Naive thymus-derived CD8-positive, alpha-beta T cell (primary cell): ENCODE results near the gene PARVG. TPM values are rescaled to one million over a fixed set of nuclear protein-coding genes. Genes with fewer than 3 reads are reported as not detected.

Source experiments
- ATAC-seq, 2 donors: fragments of 150-1000 bp; cut with Tn5 transposase in 1 of 2; sonication (Bioruptor Pico), chemical (Tn5 transposase) in 1 of 2; 1 replicate in 1 of 2; 2 replicates in 1 of 2; pipeline ENCODE4 v1.10.0; 2021; ENCODE audit warnings: mild to moderate bottlenecking in 2 of 2, moderate library complexity in 2 of 2
- POLR2A ChIA-PET: fragments of 350-600 bp; sonication (Branson Sonifier 250); formaldehyde crosslinking; loops from one replicate; lab custom pipeline; 2021; ENCODE audit warnings: antibody characterized with exemption; lab: Charles Lee
- DNase-seq, 10 donors: peaks; one replicate each; pipeline versions ENCODE4 v3.0.0 to v3.0.0-alpha.2; 2020 to 2022
- H3K27ac Mint-ChIP-seq, 10 donors: one replicate each; pipeline ENCODE4 v1.8.0; 2020 to 2022; ENCODE audit warnings: mild to moderate bottlenecking in 10 of 10, mixed read lengths in 10 of 10, moderate library complexity in 4 of 10, inconsistent platforms in 1 of 10
- H3K27me3 Mint-ChIP-seq, 5 donors: one replicate each; pipeline ENCODE4 v1.8.0; 2021 to 2022; ENCODE audit warnings: mixed read lengths in 5 of 5
- H3K36me3 Mint-ChIP-seq, 3 donors: one replicate each; pipeline ENCODE4 v1.8.0; 2020 to 2022; ENCODE audit warnings: mixed read lengths in 3 of 3, mild to moderate bottlenecking in 2 of 3, inconsistent platforms in 1 of 3
- H3K4me1 Mint-ChIP-seq, 4 donors: one replicate each; pipeline ENCODE4 v1.8.0; 2021 to 2022; ENCODE audit warnings: mixed read lengths in 4 of 4
- H3K4me3 Mint-ChIP-seq, 10 donors: one replicate each; pipeline ENCODE4 v1.8.0; 2020 to 2022; ENCODE audit warnings: mild to moderate bottlenecking in 10 of 10, mixed read lengths in 10 of 10, moderate library complexity in 6 of 10, inconsistent platforms in 1 of 10
- H3K9me3 Mint-ChIP-seq, 9 donors: one replicate each; pipeline ENCODE4 v1.8.0; 2020 to 2022; ENCODE audit warnings: mixed read lengths in 9 of 9, mild to moderate bottlenecking in 3 of 9, inconsistent platforms in 1 of 9, moderate library complexity in 1 of 9
- polyA plus RNA-seq, 3 donors: library from polyadenylated mRNA; unstranded; fragments of 300-500 nt; fragmentation: Illumina TruSeq; gene quantifications; one replicate each; pipeline ENCODE4 v1.2.3, GENCODE V29; 2021
- total RNA-seq, 8 experiments: library from RNA in 2 of 8; stranded (reverse) in 2 of 8; gene quantifications; one replicate each; pipeline ENCODE4 v1.2.3 and lab custom pipeline; 2021 to 2026

Gene PARVG
- total and polyA plus RNA-seq, 5 experiments from 2014 or later: 60.6 to 229 (median 77.8) TPM

DNA sequence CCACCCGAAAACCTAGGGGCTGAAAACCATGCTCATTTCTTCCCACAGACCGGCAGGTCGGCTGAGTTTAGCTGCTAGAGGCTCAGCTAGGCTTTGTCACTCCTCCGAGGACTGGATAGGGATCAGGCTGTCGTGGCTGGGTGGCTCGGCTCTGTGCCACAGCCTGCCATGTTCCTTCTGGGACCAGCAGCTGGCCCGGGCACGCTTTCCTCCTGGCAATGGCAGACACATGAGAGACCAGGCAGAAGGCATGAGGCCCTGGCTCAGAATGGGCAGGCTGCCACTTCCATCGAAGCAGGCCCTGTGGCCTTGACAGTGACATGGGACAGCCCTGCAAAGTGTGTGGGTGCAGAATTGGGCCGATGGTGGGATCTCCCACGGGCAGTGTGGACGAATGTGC, 20.9 kb downstream of the PARVG start:
- Mint-ChIP-seq H3K27ac (peak overlapping the region in 2 of 10 donors; percentile 30 to 43), H3K4me1 (peaks cover 22 to 47% (median 28%) of the 10 kb centered on the region in 4 donors), H3K9me3 (no peaks in the 10 kb centered on the region), H3K27me3 (no peaks in the 10 kb centered on the region), H3K4me3 (no peak overlapping the region), H3K36me3 (peaks cover 0 to 70% (median 23%) of the 10 kb centered on the region in 3 donors)
- POLR2A ChIA-PET: no interaction called here
- ATAC-seq (no peak), DNase-seq (peak in 1 of 10 donors; percentile 42)

- Mint-ChIP-seq H3K27ac (peak overlapping the region in 1 of 10 donors; percentile 43), H3K4me3 (no peak overlapping the region), H3K9me3 (no peaks in the 10 kb centered on the region), H3K36me3 (peaks cover 0 to 68% (median 23%) of the 10 kb centered on the region in 3 donors), H3K27me3 (no peaks in the 10 kb centered on the region), H3K4me1 (peaks cover 22 to 45% (median 28%) of the 10 kb centered on the region in 4 donors)
- POLR2A ChIA-PET: no interaction called here
- no peak for ATAC-seq
- DNase-seq: peak in 1 of 10 donors; percentile 42
Observed at GRCh38 chr22:44202261-44202789, 21.6 kb downstream of the PARVG start.

DNA sequence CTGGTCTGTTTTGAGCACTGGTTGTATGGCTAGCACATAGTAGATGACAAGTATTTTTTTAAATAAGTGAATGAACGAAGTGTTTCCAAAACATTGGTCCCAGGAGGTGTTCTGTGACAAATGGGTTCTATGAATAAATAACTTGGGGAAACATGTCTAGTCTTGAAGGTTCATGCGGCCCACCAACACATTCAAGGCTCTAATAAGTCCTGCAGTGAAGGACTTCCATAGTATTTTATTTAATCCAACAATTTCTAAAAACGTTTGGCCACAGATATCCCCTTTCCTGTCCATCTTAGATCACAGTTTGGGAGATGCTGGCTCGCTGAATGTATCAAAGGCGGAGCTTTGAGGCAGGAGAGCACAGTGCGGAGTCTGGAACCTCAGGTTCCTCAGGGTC, 22.5 kb downstream of the PARVG start:
- no peak overlapping the region for H3K4me3 Mint-ChIP-seq
- DNase-seq: no peak
- H3K27ac Mint-ChIP-seq: peak overlapping the region in 4 of 10 donors; percentile 8 to 59 (median 14)

DNA sequence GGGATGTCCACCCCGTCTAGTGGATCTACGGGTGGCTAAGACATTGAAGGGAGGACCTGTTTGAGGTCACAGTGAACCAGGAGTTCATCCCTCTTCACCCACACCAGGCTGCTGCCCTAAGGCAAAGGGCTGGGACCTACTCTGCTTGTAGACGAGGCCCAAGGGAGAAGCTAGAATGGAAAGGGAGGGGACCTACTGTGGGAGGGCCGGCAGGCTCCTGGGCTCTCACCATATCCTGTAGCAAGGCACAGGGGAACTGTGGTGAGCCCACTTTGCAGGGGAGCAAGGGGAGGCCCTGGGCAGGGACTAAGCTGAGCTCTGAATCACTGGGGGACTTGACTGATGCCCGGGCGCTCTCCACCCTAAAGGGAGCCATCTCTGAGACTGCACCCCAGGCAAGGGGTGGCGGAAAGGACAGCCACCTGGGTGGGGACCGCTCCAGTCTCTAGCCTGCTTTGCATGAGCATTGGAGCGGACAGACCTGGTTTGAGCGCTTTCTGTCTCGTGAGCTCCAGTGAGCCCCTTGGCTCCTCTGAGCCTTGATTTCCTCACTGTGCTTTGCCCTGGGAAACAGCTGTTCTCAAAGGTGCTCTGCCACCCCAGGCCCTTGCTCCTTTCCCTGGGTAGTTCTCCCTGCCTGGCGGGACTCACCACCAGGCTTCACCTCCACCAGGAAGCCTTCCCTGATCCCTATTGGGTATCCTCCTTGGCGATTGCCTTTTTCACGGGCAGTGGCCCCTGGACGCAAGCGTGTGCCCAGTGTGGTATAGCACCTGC, 24.2 kb downstream of the PARVG start:
- Mint-ChIP-seq H3K9me3 (peaks cover 0 to 14% (median 8%) of the 10 kb centered on the region in 9 donors), H3K27ac (peak overlapping the region in 4 of 10 donors; percentile 20 to 88 (median 52)), H3K4me1 (peaks cover 17 to 31% (median 26%) of the 10 kb centered on the region in 4 donors), H3K36me3 (peaks cover 12 to 51% (median 19%) of the 10 kb centered on the region in 3 donors), H3K4me3 (peak overlapping the region in 1 of 10 donors; percentile 20), H3K27me3 (no peaks in the 10 kb centered on the region)
- POLR2A ChIA-PET: interaction anchor here (0.6 kb wide), 1 partner anchor 15 kb away, joined by 3 read pairs; no protein-coding TSS in a partner anchor
- ATAC-seq (no peak), DNase-seq (peak in 1 of 10 donors; percentile 35)

More for the DNA sequence above, 22.5 kb downstream of the PARVG start:
- Mint-ChIP-seq H3K4me1 (peaks cover 26 to 42% (median 31%) of the 10 kb centered on the region in 4 donors), H3K9me3 (no peaks in the 10 kb centered on the region), H3K36me3 (peaks cover 0 to 59% (median 20%) of the 10 kb centered on the region in 3 donors), H3K27me3 (no peaks in the 10 kb centered on the region)
- no peak for ATAC-seq
- POLR2A ChIA-PET: no interaction called here

DNA sequence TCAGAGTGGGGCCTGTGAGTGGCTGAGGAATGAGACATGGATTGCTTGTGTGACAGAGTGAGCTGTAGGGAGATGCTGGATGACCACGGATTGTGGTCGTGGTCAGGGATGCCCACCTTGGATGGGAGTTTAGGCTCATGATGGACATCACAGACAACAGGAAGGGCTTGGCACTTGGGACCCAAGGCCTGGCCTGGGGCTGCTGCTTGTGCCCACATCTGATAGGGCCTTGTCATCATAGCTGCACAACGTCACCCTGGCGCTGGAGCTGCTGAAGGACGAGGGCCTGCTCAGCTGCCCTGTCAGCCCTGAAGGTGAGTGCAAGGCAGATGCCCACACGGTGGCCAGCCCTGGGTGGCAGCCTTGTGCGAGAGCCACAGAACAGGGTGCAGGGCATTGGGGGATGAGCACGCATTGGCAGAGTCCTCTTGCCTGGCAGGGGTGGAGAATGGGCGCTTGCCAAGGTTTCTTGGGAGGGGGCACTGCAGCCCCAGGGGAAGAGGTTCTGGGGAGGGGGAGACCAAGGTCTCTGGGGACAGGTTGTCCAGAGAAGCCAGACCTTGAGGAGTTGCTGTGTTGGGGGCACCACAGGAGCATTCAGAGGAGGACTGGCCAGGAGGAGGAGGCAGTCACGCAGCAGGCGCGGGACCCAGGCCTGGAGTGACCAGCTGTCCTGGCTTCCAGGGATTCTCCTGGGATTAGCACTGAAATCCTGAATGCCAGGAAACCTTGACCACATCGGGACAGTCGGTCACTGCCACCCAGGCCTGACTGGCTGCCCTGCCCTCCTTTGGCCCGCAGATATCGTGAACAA, 25.0 kb downstream of the PARVG start:
- POLR2A ChIA-PET: no interaction called here
- H3K36me3 Mint-ChIP-seq: peaks cover 18 to 49% (median 23%) of the 10 kb centered on the region in 3 donors
- DNase-seq: peak in 1 of 10 donors; percentile 13
- peak overlapping the region in 2 of 10 donors; percentile 56 to 71 for H3K27ac Mint-ChIP-seq
- no peak for ATAC-seq
- H3K4me1 Mint-ChIP-seq: peaks cover 13 to 32% (median 18%) of the 10 kb centered on the region in 4 donors
- H3K9me3 Mint-ChIP-seq: peaks cover 0 to 18% (median 11%) of the 10 kb centered on the region in 9 donors
- no peaks in the 10 kb centered on the region for H3K27me3 Mint-ChIP-seq
- H3K4me3 Mint-ChIP-seq: no peak overlapping the region

DNA sequence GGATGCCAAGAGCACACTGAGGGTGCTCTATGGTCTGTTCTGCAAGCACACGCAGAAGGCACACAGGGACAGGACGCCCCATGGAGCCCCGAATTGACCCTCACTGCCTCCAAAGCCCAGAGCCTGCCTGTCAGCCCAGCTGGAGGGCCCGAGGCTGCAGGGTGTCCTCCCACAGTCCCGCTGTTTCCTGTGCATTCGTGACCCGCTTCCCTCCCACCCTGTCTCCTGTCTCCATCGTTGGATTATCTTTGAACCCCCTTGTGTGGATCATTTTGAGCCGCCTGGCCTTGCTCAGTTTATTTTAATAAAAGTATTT, 25.6 kb downstream of the PARVG start:
- H3K9me3 Mint-ChIP-seq: peaks cover 0 to 23% (median 13%) of the 10 kb centered on the region in 9 donors
- H3K36me3 Mint-ChIP-seq: peaks cover 23 to 47% (median 27%) of the 10 kb centered on the region in 3 donors
- DNase-seq (no peak), ATAC-seq (no peak)
- peaks cover 9 to 32% (median 16%) of the 10 kb centered on the region in 4 donors for H3K4me1 Mint-ChIP-seq
- H3K4me3 Mint-ChIP-seq: no peak overlapping the region
- peak overlapping the region in 2 of 10 donors; percentile 27 to 71 for H3K27ac Mint-ChIP-seq
- no peaks in the 10 kb centered on the region for H3K27me3 Mint-ChIP-seq
- POLR2A ChIA-PET: no interaction called here

- POLR2A ChIA-PET: no interaction called here
- peaks cover 24 to 45% (median 28%) of the 10 kb centered on the region in 3 donors for H3K36me3 Mint-ChIP-seq
- DNase-seq: no peak
- peaks cover 13 to 32% (median 17%) of the 10 kb centered on the region in 4 donors for H3K4me1 Mint-ChIP-seq
- ATAC-seq: no peak
- H3K4me3 Mint-ChIP-seq: no peak overlapping the region
- peak overlapping the region in 4 of 10 donors; percentile 3 to 31 (median 28) for H3K27ac Mint-ChIP-seq
- no peaks in the 10 kb centered on the region for H3K27me3 Mint-ChIP-seq
- H3K9me3 Mint-ChIP-seq: peaks cover 0 to 25% (median 13%) of the 10 kb centered on the region in 9 donors
Observed at GRCh38 chr22:44206696-44207095, 26.0 kb downstream of the PARVG start.

GRCh38 chr22:44207173-44207980, 26.7 kb downstream of the PARVG start:
- Mint-ChIP-seq H3K9me3 (peaks cover 0 to 25% (median 13%) of the 10 kb centered on the region in 9 donors), H3K4me3 (no peak overlapping the region), H3K27ac (peak overlapping the region in 4 of 10 donors; percentile 51 to 95 (median 56)), H3K36me3 (peaks cover 24 to 39% (median 32%) of the 10 kb centered on the region in 3 donors), H3K4me1 (peaks cover 13 to 32% (median 17%) of the 10 kb centered on the region in 4 donors), H3K27me3 (no peaks in the 10 kb centered on the region)
- ATAC-seq: peak in 1 of 2 donors; percentile 17
- DNase-seq: no peak
- POLR2A ChIA-PET: no interaction called here

DNA sequence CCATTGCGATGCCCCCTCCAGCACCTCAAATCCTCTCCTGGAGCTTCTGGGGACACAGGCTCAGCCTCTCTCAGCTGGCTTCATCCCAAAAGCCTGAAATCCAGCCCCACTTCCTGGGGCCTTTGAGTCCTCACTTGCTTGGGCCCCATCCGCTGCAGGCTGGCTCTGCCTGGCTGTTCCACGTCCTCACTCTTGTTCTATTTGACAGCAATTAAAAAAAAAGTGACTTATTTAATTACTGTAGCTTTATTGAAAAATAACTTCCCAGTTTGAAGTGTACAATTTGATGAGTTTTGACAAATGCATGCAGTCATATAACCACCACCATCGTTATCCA, 27.2 kb downstream of the PARVG start:
- H3K36me3 Mint-ChIP-seq: peaks cover 24 to 33% (median 31%) of the 10 kb centered on the region in 3 donors
- peaks cover 11 to 28% (median 17%) of the 10 kb centered on the region in 4 donors for H3K4me1 Mint-ChIP-seq
- H3K27ac Mint-ChIP-seq: peak overlapping the region in 7 of 10 donors; percentile 39 to 95 (median 53)
- no peak for ATAC-seq
- no peak overlapping the region for H3K4me3 Mint-ChIP-seq
- POLR2A ChIA-PET: no interaction called here
- no peaks in the 10 kb centered on the region for H3K27me3 Mint-ChIP-seq
- no peak for DNase-seq
- H3K9me3 Mint-ChIP-seq: peaks cover 0 to 25% (median 13%) of the 10 kb centered on the region in 9 donors

DNA sequence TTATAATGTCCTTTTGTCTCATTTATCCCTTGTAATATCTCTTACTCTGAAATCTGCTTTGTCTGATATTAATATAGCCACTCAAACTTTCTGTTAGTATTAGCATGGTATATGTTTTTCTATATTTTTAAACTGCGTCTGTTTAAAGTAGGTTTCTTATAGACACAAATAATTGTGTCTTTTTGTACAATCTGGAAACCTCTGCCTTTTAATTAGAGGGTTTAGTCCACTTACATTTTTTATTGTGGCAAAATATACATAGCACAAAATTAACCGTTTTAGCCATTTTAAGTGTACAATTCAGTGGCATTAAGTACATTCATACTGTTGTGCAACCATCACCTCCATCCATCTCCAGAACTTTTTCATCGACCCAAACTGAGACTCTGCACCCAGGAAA, 28.6 kb downstream of the PARVG start:
- no peak for DNase-seq
- peaks cover 8 to 27% (median 17%) of the 10 kb centered on the region in 4 donors for H3K4me1 Mint-ChIP-seq
- ATAC-seq: no peak
- H3K9me3 Mint-ChIP-seq: peaks cover 0 to 25% (median 13%) of the 10 kb centered on the region in 9 donors
- H3K36me3 Mint-ChIP-seq: peaks cover 23 to 27% (median 24%) of the 10 kb centered on the region in 3 donors
- POLR2A ChIA-PET: no interaction called here
- peak overlapping the region in 4 of 10 donors; percentile 34 to 83 (median 62) for H3K27ac Mint-ChIP-seq
- no peaks in the 10 kb centered on the region for H3K27me3 Mint-ChIP-seq
- H3K4me3 Mint-ChIP-seq: no peak overlapping the region

GRCh38 chr22:44210722-44211121, 30.0 kb downstream of the PARVG start:
- peaks cover 8 to 21% (median 16%) of the 10 kb centered on the region in 4 donors for H3K4me1 Mint-ChIP-seq
- H3K27me3 Mint-ChIP-seq: no peaks in the 10 kb centered on the region
- peak overlapping the region in 4 of 10 donors; percentile 30 to 61 (median 38) for H3K27ac Mint-ChIP-seq
- POLR2A ChIA-PET: interaction anchor here (1.3 kb wide), 1 partner anchor 28 kb away, joined by 4 read pairs; no protein-coding TSS in a partner anchor
- DNase-seq: no peak
- peaks cover 0 to 25% (median 13%) of the 10 kb centered on the region in 9 donors for H3K9me3 Mint-ChIP-seq
- ATAC-seq: no peak
- no peak overlapping the region for H3K4me3 Mint-ChIP-seq
- peaks cover 16 to 29% (median 24%) of the 10 kb centered on the region in 3 donors for H3K36me3 Mint-ChIP-seq
